Activated CD8-positive, alpha-beta T cell treated with anti-CD3 and anti-CD28 coated beads for 36 hours (primary cell): ENCODE results near the gene CATSPERZ. TPM values are rescaled to one million over a fixed set of nuclear protein-coding genes. Genes with fewer than 3 reads are reported as not detected.

Experiments
- ATAC-seq: fragments of 200-7000 bp; cut with Tn5 transposase; one replicate; pipeline ENCODE4 v1.10.0; 2021; ENCODE audit warnings: mild to moderate bottlenecking, moderate library complexity
- CTCF ChIA-PET: fragments of 350-600 bp; sonication (Branson Sonifier 250); formaldehyde crosslinking; loops from one replicate; lab custom pipeline; 2021; ENCODE audit warnings: antibody characterized with exemption; lab: Charles Lee
- POLR2A ChIA-PET: fragments of 350-600 bp; sonication (Branson Sonifier 250); formaldehyde crosslinking; loops from one replicate; lab custom pipeline; 2021; ENCODE audit warnings: antibody characterized with exemption; lab: Charles Lee
- DNase-seq: peaks from one replicate; pipeline ENCODE4 v3.0.0-alpha.2; 2020
- H3K27ac Mint-ChIP-seq: one replicate; pipeline ENCODE4 v1.8.0; 2021; ENCODE audit warnings: mild to moderate bottlenecking, mixed read lengths
- H3K27me3 Mint-ChIP-seq: one replicate; pipeline ENCODE4 v1.8.0; 2021; ENCODE audit warnings: mixed read lengths
- H3K36me3 Mint-ChIP-seq: one replicate; pipeline ENCODE4 v1.8.0; 2021; ENCODE audit warnings: low read depth, mixed read lengths
- H3K4me1 Mint-ChIP-seq: one replicate; pipeline ENCODE4 v1.8.0; 2021; ENCODE audit warnings: low read depth, mixed read lengths
- H3K4me3 Mint-ChIP-seq: one replicate; pipeline ENCODE4 v1.8.0; 2021; ENCODE audit warnings: mild to moderate bottlenecking, moderate library complexity, mixed read lengths
- H3K9me3 Mint-ChIP-seq: one replicate; pipeline ENCODE4 v1.8.0; 2021; ENCODE audit warnings: mixed read lengths
- intact Hi-C: fragments of 100-400 bp; cut with micrococcal nuclease; formaldehyde crosslinking; loops from one replicate; pipeline ENCODE4 v1.10.0; 2022
- total RNA-seq, 2 experiments: library from RNA; stranded (reverse); gene quantifications; one replicate each; pipeline ENCODE4 v1.2.3, GENCODE V29; 2021
- TF ChIP-seq, protein P1 (sequence below): fragments of 200-600 bp; IDR thresholded peaks from one replicate; pipeline ENCODE4 v1.8.0; 2022; ENCODE audit warnings: antibody characterized with exemption, mild to moderate bottlenecking

CATSPERZ gene
- total RNA-seq, 2 experiments from 2014 or later: 0.52 TPM; not detected in 1

DNA sequence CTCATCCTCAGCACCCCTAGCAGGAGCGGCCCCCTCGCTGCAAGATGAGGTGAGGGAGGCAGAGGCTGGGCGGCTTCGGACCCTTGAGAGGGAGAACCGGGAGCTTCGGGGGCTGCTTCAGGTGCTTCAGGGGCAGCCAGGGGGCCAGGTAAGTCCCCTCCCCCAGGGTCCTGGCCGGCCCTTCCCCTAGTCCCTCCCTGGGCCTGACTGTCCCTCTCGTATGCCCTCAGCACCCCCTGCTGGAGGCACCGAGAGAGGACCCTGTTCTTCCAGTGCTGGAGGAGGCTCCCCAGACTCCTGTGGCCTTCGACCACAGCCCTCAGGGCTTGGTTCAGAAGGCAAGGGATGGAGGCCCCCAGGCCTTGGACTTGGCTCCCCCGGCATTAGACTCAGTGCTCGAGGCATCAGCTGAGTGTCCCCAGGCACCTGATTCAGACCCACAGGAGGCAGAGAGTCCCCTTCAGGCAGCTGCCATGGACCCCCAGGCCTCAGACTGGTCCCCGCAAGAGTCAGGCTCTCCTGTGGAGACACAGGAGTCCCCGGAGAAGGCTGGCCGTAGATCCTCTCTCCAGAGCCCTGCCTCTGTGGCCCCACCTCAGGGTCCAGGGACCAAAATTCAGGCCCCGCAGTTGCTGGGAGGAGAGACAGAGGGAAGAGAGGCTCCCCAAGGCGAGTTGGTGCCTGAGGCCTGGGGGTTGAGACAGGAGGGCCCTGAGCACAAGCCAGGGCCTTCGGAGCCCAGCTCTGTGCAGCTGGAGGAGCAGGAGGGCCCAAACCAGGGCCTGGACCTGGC, 43.8 kb downstream of the CATSPERZ start:
- ATAC-seq: no peak
- H3K4me1 Mint-ChIP-seq: peaks cover 29% of the 10 kb centered on the region
- peak; percentile 35 for DNase-seq
- H3K27ac Mint-ChIP-seq: no peak overlapping the region
- no peaks in the 10 kb centered on the region for H3K27me3 Mint-ChIP-seq
- no peaks in the 10 kb centered on the region for H3K9me3 Mint-ChIP-seq
- no peak overlapping the region for H3K4me3 Mint-ChIP-seq
- CTCF ChIA-PET: interaction anchor here (2.9 to 8.1 kb wide), 2 partner anchors 12 kb away, joined by 10 to 75 read pairs; partner anchors contain the start of gene RPS6KA4
- POLR2A ChIA-PET: interaction anchor here (1.7 to 4.9 kb wide), 3 partner anchors 10 to 26 kb away, joined by 5 to 19 read pairs (median 6); partner anchors contain the start of genes PRDX5 and TRMT112
- TF ChIP-seq, protein P1, sequence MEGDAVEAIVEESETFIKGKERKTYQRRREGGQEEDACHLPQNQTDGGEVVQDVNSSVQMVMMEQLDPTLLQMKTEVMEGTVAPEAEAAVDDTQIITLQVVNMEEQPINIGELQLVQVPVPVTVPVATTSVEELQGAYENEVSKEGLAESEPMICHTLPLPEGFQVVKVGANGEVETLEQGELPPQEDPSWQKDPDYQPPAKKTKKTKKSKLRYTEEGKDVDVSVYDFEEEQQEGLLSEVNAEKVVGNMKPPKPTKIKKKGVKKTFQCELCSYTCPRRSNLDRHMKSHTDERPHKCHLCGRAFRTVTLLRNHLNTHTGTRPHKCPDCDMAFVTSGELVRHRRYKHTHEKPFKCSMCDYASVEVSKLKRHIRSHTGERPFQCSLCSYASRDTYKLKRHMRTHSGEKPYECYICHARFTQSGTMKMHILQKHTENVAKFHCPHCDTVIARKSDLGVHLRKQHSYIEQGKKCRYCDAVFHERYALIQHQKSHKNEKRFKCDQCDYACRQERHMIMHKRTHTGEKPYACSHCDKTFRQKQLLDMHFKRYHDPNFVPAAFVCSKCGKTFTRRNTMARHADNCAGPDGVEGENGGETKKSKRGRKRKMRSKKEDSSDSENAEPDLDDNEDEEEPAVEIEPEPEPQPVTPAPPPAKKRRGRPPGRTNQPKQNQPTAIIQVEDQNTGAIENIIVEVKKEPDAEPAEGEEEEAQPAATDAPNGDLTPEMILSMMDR: peak; percentile 17
- intact Hi-C loops: no loop called here
- H3K36me3 Mint-ChIP-seq: peaks cover 34% of the 10 kb centered on the region

DNA sequence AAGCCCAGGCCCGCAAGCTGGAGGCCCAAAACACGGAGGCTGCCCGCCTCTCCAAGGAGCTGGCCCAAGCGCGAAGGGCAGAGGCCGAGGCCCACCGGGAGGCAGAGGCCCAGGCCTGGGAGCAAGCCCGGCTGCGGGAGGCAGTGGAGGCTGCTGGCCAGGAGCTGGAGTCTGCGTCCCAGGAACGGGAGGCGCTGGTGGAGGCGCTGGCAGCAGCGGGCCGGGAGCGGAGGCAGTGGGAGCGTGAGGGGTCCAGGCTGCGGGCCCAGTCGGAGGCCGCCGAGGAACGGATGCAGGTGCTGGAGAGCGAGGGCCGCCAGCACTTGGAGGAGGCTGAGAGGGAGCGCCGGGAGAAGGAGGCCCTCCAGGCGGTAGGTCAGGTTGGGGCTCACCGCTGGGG, 44.6 kb downstream of the CATSPERZ start:
- Mint-ChIP-seq H3K9me3 (no peaks in the 10 kb centered on the region), H3K4me1 (peaks cover 20% of the 10 kb centered on the region), H3K36me3 (peaks cover 29% of the 10 kb centered on the region), H3K4me3 (no peak overlapping the region), H3K27me3 (no peaks in the 10 kb centered on the region), H3K27ac (no peak overlapping the region)
- POLR2A ChIA-PET: interaction anchor here (0.6 to 4.9 kb wide), 3 partner anchors 9 to 32 kb away, joined by 3 to 19 read pairs (median 6); no protein-coding TSS in a partner anchor
- intact Hi-C loops: no loop called here
- CTCF ChIA-PET: interaction anchor here (8.1 kb wide), 1 partner anchor 12 kb away, joined by 75 read pairs; the partner anchor contains the start of gene RPS6KA4
- TF ChIP-seq, protein P1: no peak
- no peak for ATAC-seq
- no peak for DNase-seq

DNA sequence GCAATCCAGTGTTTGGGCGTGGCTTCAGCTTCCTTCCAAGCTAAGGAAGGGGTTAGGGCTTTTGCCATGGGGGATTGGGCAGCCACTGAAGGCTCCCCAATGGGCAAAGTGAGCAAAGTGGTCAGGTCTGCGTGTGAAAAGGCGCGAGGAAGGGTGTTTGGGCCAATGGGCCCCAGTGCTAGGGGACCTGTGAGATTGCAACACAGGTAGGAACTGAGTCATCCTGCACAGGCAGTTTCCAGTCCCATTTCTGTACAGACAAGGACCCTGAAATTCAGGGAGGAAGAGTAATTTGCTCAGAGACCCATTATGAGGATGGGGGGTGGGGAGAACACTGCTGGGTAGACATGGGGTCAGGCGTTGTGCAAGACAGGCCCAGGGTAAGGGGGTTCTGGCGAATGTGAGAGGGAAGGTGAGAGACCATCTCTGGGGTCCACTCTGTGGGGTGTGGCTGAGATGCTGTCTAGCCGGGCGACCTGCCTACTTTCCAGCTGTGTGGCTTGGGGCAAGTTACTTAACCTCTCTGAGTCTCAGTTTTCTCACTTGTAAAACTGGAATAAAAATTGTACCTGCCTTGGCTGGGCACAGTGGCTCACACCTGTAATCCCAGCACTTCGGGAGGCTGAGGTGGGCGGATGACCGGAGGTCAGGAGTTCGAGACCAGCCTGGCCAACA, 47.2 kb downstream of the CATSPERZ start:
- no peaks in the 10 kb centered on the region for H3K27me3 Mint-ChIP-seq
- TF ChIP-seq, protein P1: no peak
- peaks cover 7% of the 10 kb centered on the region for H3K4me1 Mint-ChIP-seq
- ATAC-seq: no peak
- no peaks in the 10 kb centered on the region for H3K9me3 Mint-ChIP-seq
- DNase-seq: no peak
- ChIA-PET CTCF (interaction anchor here (8.1 kb wide), 1 partner anchor 9 kb away, joined by 75 read pairs; the partner anchor contains the start of gene RPS6KA4), POLR2A (interaction anchor here (1.9 kb wide), 1 partner anchor 11 kb away, joined by 5 read pairs; no protein-coding TSS in a partner anchor)
- peaks cover 18% of the 10 kb centered on the region for H3K36me3 Mint-ChIP-seq
- H3K4me3 Mint-ChIP-seq: no peak overlapping the region
- H3K27ac Mint-ChIP-seq: no peak overlapping the region
- intact Hi-C loops: no loop called here

DNA sequence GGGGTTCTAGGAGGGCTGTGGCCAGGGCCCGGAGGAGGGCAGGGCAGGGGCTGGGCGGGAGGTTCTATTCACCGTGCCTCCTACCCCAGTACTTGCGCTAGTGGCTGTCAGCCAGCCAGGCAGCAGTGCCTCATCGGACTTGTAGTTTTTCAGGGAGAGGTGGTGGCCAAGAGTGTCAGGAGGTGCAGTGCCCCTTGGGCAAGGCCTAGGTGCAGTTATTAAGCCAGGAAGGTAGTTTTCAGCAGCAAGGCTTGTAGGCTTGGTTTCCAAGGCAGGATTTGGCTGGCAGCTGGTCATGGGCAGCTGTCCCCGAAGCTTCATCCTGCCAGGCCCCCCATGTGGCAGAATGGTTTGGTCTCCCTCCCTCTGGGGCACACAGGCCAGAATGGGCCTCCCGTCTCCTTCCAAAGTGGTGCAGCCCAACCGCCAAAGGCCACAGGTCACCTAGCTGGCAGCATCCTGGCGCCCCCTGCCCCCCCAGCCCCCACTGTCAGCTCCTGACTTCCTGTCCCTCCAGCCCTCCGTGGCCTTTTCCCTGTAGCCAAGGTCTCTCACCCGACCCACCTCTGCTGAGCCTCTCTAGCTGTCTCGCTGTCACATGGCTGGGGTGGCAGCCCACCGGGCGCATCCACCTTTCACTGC, 48.3 kb downstream of the CATSPERZ start:
- intact Hi-C loops: no loop called here

More for the DNA sequence above, 48.3 kb downstream of the CATSPERZ start:
- H3K4me1 Mint-ChIP-seq: peaks cover 5% of the 10 kb centered on the region
- no peak for ATAC-seq
- no peak for DNase-seq
- CTCF ChIA-PET: interaction anchor here (1.3 to 2.2 kb wide), 3 partner anchors 9 to 101 kb away, joined by 3 to 6 read pairs (median 3); no protein-coding TSS in a partner anchor
- H3K9me3 Mint-ChIP-seq: no peaks in the 10 kb centered on the region
- H3K27me3 Mint-ChIP-seq: no peaks in the 10 kb centered on the region
- POLR2A ChIA-PET: interaction anchor here (0.8 to 1.9 kb wide), 4 partner anchors 10 to 17 kb away, joined by 3 to 7 read pairs (median 4); no protein-coding TSS in a partner anchor
- H3K36me3 Mint-ChIP-seq: peaks cover 14% of the 10 kb centered on the region
- no peak overlapping the region for H3K4me3 Mint-ChIP-seq
- TF ChIP-seq, protein P1: no peak
- no peak overlapping the region for H3K27ac Mint-ChIP-seq
